ENCODE data around the gene ZFX.

ZFX gene

DNA sequence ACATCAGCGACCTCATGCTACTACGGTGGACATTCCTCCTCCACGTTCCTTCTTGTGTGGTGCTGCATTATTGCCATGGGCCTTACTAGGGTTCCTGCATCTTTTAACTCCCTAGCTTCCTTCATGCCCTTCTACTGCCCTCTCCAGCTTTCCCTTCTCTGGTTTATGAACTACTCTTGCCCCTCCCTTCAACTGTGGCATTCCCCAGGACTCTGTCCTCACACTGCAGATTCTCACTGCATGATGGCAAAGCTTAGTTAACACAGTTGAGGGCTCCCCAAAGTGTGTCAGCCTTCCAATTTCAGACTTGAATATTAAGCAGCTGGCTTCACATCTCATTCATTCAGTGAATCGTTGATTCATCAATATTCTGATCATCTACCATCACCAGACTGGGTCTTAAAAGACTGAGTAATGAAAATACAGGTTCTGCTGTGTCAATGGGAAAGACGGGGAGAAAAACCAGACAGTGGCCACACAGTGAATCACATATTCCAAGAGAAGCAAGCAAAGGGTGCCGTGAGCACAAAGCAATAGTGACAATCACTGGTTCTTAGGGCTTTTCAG, 53.0 kb downstream of the ZFX start:
- no peak for DNase-seq (ENCODE audit: low read depth)

DNA sequence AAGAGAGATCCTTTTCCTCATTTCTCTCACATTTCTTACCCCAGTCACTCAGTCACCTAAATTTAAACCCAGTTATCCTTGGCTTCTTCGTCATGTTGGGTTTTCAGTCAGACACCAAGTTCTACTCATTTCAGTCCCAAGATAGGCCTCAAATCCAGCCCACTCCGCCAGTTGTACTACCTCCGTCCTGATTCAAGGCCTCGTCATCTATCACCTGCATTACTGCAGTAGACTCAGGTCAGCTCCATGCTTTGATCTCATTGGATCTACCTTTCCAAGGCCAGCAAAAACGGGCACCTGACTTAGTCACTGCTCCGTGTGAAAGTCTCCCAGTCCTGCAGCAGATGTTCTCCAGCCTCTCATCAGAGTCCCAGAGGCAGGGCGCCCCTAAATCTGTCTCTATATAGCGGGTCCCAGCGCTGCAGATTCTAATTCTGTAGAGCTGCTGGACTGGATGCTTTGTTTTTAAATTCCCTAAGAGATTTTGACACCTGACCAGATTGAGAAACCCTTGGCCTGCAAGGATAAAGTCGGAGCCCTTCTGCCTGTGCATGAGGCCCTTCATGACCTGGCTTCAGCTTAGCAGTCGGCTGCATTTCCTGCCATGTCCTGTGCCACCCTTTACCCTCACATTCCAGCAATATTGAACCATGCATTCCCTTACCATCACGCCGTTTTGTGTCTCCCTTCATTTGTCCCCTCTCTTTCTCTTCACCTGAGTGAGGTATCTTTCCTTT, 53.7 kb downstream of the ZFX start:
- DNase-seq (ENCODE audit: low read depth) = no peak

DNA sequence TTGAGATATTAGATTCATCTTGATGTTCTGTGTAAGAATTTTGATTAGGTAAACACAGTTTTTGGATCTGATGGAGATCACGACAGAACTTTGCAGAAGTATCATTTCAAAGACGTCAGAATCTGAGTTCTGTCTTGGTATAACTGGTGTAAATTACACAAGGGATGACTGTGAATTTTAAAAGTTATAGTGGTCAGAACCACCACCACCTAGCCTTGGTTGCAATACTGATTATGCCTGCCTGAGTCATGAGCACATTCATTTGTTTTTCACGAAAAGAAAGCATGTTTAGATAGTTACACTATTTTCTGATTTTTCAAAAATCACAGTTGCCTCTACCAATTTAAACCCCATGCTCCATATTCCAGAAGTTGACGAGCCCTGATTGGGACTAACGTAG, 54.8 kb downstream of the ZFX start:
- peak; percentile 63 for DNase-seq (ENCODE audit: low read depth)

DNA sequence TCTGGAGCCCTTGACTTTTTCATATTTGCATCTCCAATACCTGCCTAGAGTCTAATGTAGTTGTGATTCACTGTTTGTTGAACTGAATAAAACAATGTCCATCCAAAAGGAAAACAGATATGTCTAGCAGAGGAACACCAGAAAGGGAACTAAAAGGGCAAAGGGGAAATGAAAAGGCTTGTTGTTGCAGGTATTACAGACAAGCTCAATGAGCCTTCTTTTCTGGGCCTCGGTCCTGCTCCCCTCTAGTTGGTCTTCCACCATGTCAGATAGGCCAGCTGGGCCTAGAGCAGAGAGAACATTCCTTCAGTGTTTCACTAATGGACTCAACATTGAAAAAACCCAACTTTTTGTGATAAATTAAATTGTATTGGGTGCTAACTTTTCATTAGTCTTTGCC, 55.4 kb downstream of the ZFX start:
- DNase-seq (ENCODE audit: low read depth) = no peak

DNA sequence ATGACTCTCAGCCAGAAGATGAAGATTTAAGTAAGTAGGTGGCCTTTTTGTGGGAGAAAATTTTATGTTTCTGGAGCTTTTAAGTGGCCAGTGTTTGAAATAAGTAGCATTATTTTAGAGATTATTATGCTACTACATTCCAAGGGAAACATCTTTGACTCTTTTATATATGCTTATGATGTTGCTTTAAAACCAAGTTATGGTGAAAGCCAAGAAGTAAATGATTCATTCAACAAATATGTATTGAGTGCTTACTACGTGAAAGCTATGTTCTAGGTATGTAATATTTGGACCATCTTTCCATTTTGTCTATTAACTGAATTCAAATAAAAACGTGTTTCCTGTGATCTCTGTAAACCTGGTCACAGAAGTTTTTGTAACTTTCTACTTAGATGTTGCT, 58.3 kb downstream of the ZFX start:
- DNase-seq (ENCODE audit: low read depth) = peak; percentile 61

DNA sequence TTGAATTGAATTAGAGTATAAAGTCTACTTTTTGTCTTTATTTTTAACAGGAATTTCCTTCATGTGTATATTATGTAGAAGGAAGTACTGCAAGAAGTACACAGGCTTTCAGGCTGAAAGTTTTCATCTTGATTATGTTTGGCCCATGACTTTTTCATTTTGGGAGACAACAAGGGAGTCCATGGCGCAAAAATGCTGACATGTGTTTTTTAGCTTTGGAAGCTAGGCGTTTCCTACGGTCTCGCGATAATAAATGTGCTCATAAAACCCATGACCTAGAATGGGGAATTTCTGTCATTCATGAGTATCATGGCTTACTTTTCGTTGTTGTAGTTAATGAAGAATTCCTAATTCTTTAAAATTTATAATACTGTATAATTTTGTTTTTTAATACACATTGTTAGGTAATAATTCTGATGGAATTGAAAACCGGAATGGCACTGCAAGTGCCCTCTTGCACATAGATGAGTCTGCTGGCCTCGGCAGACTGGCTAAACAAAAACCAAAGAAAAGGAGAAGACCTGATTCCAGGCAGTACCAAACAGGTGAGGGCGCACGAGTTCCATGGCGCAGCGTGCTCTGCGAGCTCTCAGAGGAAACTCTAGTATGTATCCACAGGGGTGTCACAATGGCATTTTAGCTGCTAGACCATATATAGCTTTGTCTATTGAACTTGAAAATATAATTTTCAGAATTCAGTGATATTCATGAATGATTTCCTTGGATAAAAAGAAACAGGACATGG, 59.1 kb downstream of the ZFX start:
- DNase-seq (ENCODE audit: low read depth) = no peak

DNA sequence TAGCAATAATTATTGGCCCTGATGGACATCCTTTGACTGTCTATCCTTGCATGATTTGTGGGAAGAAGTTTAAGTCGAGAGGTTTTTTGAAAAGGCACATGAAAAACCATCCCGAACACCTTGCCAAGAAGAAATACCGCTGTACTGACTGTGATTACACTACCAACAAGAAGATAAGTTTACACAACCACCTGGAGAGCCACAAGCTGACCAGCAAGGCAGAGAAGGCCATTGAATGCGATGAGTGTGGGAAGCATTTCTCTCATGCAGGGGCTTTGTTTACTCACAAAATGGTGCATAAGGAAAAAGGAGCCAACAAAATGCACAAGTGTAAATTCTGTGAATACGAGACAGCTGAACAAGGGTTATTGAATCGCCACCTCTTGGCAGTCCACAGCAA, 60.7 kb downstream of the ZFX start:
- DNase-seq (ENCODE audit: low read depth) = no peak

DNA sequence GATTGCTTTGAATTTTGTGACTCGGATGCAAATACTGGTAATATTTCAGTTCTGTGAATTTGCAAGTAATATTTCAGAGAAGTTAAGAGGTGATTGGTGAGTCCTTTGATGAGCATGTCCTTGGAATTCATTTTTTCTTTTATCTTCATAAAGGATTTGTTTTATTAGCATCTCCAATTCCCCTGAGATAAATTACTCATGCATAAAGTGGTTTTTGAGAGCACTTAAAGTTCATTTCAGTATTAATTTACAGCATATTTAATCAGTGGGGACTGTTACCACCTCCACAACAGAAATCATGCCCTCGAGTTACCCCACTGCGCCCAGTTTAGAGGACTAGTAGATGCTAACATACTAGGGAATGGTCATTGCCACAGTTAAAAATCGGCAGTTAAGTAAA, 65.0 kb downstream of the ZFX start:
- DNase-seq (ENCODE audit: low read depth) = no peak

DNA sequence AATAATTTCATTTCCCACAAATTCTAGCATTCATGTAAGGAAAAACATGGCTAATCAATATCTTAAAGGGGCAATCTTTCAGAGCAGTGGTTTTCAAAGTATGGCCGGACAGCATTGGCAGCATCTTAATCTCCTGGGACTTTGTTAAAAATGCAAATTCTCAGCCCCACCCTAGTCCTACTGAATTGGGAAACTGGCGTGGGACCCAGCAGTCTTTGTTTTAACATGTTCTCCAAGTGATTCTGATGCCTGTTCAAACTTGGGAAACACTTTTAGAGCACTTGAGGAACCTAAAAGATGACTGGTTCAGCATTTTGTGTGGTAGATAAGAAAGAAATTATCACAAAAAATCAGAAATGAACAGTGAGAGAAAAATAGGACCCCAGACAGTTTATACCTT, 65.7 kb downstream of the ZFX start:
- no peak for DNase-seq (ENCODE audit: low read depth)

DNA sequence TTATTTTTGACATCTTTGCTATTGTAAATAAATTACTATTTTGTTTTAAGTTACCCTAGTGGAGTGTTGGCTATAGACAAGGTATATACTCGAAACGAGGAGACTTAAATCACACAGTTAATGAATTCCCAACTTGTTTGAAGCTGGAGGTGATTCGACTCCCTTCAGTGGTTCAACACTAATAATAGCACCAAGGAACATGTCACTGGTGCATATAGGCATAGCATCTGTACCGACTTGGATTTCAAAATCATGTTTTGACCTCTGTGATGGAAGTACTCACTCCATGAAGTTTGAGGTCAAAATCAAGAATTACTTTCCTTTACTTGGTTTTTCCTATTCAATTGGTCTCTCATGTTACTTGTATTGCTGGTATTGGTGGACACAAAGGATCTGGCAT, 66.5 kb downstream of the ZFX start:
- no peak for DNase-seq (ENCODE audit: low read depth)

DNA sequence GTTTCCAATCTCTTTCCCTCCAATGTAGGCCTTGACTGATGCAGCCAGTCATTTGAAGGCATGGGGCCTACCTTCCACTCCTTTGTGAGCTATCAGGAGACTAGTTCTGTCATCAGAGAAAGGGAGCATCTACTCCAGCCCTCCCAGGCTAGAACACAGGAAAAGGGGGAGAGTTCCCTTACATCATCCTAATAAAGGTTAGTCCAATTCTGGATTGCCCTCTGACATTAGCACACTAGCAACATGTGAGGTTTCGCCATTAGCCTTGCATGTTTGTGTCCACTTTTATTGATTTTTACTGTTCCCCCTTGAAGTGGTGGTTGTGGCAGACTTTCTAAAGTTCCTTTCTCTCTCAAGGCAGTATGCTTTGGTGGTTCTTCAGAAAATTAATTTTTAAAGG, 67.3 kb downstream of the ZFX start:
- DNase-seq (ENCODE audit: low read depth) = no peak

DNA sequence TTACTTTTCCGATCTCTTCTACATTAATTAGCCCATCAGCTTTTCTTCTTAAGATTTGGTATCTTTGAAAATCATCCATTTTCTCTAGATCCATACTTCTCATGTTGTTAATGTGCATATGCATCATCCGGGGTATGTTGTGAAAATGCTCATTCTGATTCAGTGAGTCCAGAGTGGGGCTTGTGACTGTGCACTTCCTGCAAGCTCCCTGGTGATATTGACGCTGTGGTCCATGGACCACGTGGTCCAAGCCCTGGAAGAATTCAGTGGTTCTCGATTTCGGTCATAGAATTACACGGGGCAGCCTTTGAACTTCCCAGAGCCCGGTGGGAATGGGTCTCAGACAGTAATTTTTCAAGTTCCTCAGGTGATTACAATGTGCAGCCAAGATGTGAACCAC, 69.8 kb downstream of the ZFX start:
- no peak for DNase-seq (ENCODE audit: low read depth)

DNA sequence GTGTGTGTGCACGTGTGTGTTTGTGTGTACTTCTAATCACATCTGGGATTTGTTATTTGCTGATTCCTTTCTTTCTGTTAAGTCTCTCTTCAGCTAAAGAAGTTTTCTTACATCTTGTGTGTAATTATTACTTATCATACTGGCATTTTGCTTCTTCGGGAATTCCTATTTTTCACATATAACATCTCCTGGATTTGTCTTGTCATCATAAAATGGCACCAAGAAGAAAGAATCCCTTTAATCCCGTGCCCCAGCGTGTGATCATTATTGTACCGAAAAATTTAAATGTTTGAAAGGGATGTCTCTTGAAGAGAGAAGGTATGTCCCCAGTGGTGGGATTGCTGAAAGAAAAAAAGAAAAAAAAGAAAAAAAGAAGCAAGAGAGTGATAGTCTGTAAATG, 72.3 kb downstream of the ZFX start:
- no peak for DNase-seq (ENCODE audit: low read depth)

DNA sequence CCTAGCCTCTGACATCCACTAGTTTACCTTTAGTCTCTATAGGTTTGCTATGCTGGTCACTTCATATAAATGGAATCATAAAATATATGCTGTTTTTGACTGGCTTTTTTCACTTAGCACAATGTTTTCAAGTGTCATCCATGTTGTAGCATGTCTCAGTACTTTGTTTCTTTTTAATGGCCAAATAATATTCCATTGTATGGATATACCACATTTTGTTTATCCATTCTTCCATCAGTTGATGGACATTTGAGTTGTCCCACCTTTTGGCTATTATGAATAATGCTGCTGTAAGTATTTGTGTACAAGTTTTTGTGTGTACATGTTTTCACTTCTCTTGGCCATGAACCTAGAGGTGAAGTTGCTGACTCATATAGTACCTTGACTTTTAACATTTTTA, 75.7 kb downstream of the ZFX start:
- DNase-seq (ENCODE audit: low read depth) = no peak

DNA sequence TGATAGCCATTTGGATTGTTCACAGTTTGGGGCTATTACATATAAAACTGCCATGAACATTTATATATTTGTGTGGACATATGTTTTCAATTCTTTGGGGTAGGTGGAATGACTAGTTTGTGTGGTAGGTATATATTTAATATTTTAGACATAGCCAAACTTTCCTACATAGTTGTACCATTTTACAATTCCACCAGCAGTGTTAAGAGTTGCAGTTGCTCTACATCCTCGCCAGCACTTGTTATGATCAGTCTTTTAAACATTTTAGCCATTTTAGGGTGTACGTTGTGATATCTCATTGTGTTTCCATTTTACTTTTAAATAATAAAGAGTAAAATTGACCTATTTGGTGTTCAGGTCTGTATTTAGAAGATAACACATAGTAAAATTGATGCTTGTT, 76.6 kb downstream of the ZFX start:
- DNase-seq (ENCODE audit: low read depth) = no peak

DNA sequence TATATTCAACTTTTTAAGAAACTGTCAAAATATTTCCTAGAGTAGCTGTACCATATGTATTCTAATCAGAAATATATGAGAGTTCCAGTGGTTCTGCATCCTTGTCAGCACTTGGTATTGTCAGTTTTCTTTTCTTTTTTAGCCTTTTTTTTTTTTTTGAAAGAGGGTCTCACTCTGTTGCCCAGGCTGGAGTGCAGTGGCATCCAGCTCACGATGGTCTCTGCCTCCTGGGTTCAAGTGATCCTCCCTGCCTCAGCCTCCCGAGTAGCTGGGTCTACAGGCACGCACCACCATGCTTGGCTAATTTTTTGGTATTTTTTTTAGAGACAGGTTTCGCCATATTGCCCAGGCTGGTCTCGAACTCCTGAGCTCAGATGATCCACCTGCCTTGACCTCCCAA, 79.1 kb downstream of the ZFX start:
- no peak for DNase-seq (ENCODE audit: low read depth)

DNA sequence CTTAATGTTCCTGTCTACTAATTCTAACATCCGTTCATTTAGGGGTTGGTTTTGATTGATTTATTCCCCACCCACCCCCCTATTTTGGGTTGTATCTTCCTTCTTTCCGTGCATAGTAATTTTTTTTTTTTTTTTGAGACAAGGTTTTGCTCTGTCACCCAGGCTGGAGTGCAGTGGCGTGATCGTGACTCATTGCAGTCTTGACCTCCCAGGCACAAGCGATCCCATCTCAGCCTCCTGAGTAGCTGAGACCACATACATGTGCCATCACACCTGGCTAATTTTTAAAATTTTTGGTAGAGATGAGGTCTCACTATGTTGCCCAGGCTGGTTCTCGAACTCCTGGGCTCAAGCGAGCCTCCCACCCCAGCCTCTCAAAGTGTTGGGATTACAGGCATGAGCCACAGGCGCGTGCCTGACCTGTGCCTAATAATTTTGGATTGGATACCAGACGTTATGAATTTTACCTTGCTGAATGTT, 79.9 kb downstream of the ZFX start:
- DNase-seq (ENCODE audit: low read depth) = no peak

DNA sequence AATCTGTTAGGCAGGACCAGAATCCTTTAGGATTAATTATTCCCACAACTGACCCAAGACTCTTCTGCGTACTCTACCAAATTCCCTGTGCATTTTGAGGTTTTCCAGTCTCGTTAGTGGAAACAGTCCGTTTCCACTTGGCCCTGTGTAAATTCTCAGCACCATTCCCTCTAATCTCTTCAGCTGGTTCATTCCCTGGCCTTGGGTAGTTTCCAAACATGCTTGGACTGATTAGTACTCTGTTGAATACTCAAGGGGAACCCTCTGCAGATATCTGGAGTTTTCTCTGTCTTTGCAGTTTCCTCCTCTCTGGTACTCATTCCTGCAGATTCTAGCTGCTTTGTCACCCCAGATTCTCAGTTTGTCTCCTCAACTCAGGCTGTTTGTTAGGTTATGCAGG, 80.4 kb downstream of the ZFX start:
- DNase-seq (ENCODE audit: low read depth) = peak; percentile 9

DNA sequence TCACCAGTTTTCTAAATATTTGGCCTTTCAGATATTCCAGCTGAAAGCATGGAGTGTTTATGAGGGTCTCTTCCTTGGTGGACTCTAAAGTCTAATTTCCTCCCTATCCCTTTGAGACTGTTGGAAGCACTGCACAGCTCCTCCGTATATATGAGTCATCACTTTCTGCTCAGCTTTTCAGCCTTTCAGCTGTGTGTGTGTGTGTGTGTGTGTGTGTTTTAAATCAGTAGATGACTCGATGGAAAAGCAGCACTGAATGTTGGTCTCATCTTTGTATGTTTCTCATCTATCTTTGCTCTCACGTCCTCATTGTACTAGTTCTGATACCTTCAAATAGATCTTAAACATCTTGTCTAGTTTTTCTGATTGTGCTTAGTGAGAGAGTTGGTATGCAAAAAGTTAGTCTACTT, 81.6 kb downstream of the ZFX start:
- DNase-seq (ENCODE audit: low read depth) = peak; percentile 90

DNA sequence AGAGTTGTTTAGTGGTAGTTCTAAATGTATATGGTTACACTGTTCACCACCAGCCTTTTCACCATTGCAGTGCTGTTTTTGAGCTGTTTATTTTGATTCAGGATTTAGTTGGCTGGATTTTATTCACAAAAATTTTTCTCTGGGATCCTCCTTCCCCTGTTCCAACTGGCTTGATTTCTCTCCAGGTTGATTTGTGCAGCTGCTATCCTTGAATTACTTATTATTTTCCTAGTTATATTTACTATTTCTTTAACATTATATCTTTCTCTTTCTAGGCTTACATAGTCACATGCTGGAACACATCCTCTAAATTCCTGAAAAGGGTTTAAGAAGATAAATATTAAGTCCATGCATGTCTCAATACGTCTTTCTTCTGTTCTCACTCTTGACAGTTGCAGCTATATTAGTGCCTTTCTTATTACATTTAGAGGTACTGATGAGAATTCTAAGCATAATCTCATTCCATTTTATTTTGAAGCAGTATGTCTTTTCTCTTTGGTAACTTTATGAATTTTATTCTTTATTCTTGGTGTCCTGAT, 82.2 kb downstream of the ZFX start:
- no peak for DNase-seq (ENCODE audit: low read depth)

DNA sequence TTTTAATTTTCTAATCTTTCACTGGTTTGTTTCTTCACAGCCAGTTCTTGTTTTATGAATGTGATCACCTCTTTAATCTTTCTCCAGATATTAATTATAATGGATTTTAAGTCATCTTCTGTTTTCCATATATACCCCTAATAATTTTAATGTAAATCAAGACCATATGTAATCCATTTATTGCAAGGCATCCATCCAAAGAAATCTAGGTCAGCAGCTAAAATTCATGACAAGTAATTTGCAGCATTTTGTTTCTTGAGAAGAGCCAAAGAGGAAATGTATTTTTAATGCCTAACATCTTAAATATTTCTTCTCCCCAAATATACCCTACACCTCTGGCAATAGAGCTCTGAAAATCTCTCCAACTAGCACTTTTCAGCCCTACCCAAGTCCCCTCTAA, 83.3 kb downstream of the ZFX start:
- DNase-seq (ENCODE audit: low read depth) = no peak

DNA sequence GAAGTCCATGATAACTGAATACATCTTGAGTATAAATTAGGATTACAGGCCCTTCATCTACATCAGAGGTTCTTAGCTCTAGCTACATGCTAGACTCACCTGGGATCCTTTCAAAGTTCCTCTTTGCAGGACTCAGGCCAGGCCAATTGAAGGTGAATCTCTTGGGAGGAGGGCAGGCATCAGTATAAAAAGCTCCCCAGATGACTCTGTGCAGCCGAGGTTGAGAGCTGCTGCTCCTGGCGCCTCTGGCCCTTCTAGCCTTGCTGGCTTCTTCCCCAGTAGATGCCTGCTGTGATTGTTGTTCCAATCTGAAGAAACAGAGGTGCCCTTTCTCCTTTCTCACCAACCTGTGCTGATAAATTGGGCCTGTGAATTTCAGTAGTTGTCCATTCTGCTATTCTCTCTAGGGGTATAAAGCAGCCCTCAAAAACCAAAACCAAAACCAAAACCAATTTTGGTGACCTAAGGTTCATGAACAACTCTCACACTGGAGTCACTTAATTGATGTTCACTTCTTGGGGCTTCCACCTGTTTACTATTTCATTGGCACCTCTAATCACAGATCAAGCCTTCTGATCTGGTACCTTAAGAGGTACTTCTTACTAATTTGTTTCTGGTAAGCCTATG, 85.7 kb downstream of the ZFX start:
- DNase-seq (ENCODE audit: low read depth) = no peak

All from iris pigment epithelial cell (primary cell).